Gastrocnemius medialis (tissue), 4 donors: ENCODE results near the gene CHST8. TPM values are rescaled to one million over a fixed set of nuclear protein-coding genes. Genes with fewer than 3 reads are reported as not detected.
"Not testable (repeated sequence)": the region's sequence is repeated elsewhere in the genome, so short reads cannot be mapped to it uniquely, and the experiment has no call there.

ENCODE experiments used
- ATAC-seq, 2 donors: fragments of 150-250 bp; one replicate each; pipeline ENCODE4 v1.9.1; 2016
- DNase-seq, 2 donors: peaks; one replicate each; pipeline ENCODE4 v3.0.0-alpha.2; 2019
- H3K27ac ChIP-seq, 4 donors: fragments of 200-600 bp; sonication (generic); 1 replicate in 1 of 4; 2 replicates in 3 of 4; pipeline ENCODE4 v1.5.1; 2016 to 2018; ENCODE audit warnings: mild to moderate bottlenecking in 2 of 4, moderate library complexity in 1 of 4
- H3K27me3 ChIP-seq, 3 donors: fragments of 200-600 bp; sonication (generic) in 2 of 3; 1 replicate in 1 of 3; 2 replicates in 2 of 3; pipeline versions ENCODE4 v1.5.1 to v1.6.0; 2016 to 2019; ENCODE audit warnings: mild to moderate bottlenecking in 1 of 3, moderate library complexity in 1 of 3
- H3K36me3 ChIP-seq, 2 donors: fragments of 200-600 bp; sonication (generic) in 1 of 2; one replicate each; pipeline ENCODE4 v1.5.1; 2017 to 2018
- H3K4me1 ChIP-seq, 2 donors: fragments of 200-600 bp; sonication (generic) in 1 of 2; one replicate each; pipeline ENCODE4 v1.5.1; 2016 to 2017; ENCODE audit warnings: mild to moderate bottlenecking in 2 of 2
- H3K4me3 ChIP-seq, 4 donors: fragments of 200-600 bp; sonication (generic) in 3 of 4; 1 replicate in 1 of 4; 2 replicates in 3 of 4; pipeline ENCODE4 v1.5.1; 2016 to 2019; ENCODE audit warnings: mild to moderate bottlenecking in 2 of 4
- H3K9me3 ChIP-seq, 3 donors: fragments of 200-600 bp; sonication (generic) in 2 of 3; 1 replicate in 1 of 3; 2 replicates in 2 of 3; pipeline ENCODE4 v1.5.1; 2016 to 2019
- POLR2A ChIP-seq, 2 donors: fragments of 450-650 bp; IDR thresholded peaks; one replicate each; pipeline ENCODE4 v1.6.1; 2017; ENCODE audit warnings: antibody characterized with exemption in 2 of 2, mild to moderate bottlenecking in 2 of 2, moderate library complexity in 2 of 2
- in situ Hi-C, 4 donors: fragments of 200-750 bp; cut with MboI; loops; one replicate each; pipeline versions ENCODE4 v1.15.0 to v1.8.0; 2017; ENCODE audit warnings: low sequenced_read_pairs in 4 of 4
- intact Hi-C: fragments of 100-400 bp; cut with DNase I; formaldehyde crosslinking; loops from one replicate; pipeline ENCODE4 v1.15.1; 2023; ENCODE audit warnings: low total_unique reads
- total RNA-seq, 4 donors: library from RNA; depleted of rRNA; stranded (reverse); fragments of >200 nt; gene quantifications; one replicate each; pipeline versions ENCODE4 v1.1.0 to v1.2.3, GENCODE V29; 2016
- TF ChIP-seq, protein P1 (sequence below), 5 experiments: fragments of 450-650 bp in 3 of 5; fragments of 200-600 bp in 2 of 5; sonication (generic) in 2 of 5; IDR thresholded peaks in 4 of 5; conservative IDR thresholded peaks in 1 of 5; 1 replicate in 4 of 5; 2 replicates in 1 of 5; pipeline ENCODE4 v1.5.1; 2016 to 2019; ENCODE audit warnings: antibody characterized with exemption in 5 of 5, mild to moderate bottlenecking in 3 of 5, moderate library complexity in 3 of 5

The CHST8 gene
- total RNA-seq, 4 donors from 2014 or later: 0.29 to 0.46 TPM; not detected in 2

DNA sequence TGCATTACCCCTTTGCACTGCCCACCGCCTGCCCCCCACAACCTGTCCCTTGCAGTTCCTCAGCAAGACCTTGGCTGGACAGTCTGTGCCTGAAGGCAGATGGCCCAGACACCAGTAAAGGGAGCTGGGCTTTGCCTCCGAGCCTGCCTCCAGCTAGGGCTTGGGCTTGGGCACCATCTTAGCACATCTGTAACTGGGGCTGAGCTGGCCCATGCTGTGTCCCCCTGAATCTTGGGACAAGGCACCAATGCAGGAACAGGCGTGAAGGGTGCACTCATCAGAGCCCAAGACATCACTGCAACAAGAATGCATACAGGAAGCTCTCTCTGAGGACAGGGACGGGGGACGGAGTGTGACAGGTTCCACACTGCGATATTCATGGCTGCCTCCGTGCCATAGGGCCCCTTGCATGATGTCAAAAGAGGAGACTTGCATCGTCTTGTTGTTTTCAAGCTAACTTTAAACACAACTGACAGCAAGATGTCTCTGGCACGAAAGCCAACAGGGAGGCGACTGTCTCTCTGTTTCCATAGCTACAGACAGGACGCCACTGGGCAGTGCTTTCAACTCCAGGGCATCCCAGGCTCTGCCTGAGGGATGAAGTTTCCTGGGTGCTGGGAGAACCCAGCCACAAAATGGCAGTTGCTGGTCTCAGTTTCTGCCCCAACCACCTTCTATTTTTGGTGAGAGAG, 8.7 kb upstream of the CHST8 start:
- in situ Hi-C loops (no loop called here), intact Hi-C loops (no loop called here)
- no peaks in the 10 kb centered on the region for H3K36me3 ChIP-seq
- TF ChIP-seq, protein P1, sequence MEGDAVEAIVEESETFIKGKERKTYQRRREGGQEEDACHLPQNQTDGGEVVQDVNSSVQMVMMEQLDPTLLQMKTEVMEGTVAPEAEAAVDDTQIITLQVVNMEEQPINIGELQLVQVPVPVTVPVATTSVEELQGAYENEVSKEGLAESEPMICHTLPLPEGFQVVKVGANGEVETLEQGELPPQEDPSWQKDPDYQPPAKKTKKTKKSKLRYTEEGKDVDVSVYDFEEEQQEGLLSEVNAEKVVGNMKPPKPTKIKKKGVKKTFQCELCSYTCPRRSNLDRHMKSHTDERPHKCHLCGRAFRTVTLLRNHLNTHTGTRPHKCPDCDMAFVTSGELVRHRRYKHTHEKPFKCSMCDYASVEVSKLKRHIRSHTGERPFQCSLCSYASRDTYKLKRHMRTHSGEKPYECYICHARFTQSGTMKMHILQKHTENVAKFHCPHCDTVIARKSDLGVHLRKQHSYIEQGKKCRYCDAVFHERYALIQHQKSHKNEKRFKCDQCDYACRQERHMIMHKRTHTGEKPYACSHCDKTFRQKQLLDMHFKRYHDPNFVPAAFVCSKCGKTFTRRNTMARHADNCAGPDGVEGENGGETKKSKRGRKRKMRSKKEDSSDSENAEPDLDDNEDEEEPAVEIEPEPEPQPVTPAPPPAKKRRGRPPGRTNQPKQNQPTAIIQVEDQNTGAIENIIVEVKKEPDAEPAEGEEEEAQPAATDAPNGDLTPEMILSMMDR (IDR thresholded peaks at IDR 0.05 in 4 of 5, conservative IDR thresholded peaks at IDR 0.05 in 1 of 5): no peak
- TF ChIP-seq POLR2A (IDR thresholded peaks at IDR 0.05): no peak
- H3K4me1 ChIP-seq: no peaks in the 10 kb centered on the region
- no peak overlapping the region for H3K4me3 ChIP-seq
- H3K27me3 ChIP-seq: peaks cover 0 to 4% (median 3%) of the 10 kb centered on the region in 3 donors
- H3K27ac ChIP-seq: no peak overlapping the region
- no peak for ATAC-seq
- no peak for DNase-seq
- H3K9me3 ChIP-seq: no peaks in the 10 kb centered on the region

- DNase-seq (no peak), ATAC-seq (no peak)
- Histone ChIP-seq H3K4me3 (no peak overlapping the region), H3K9me3 (no peaks in the 10 kb centered on the region), H3K36me3 (no peaks in the 10 kb centered on the region), H3K4me1 (no peaks in the 10 kb centered on the region), H3K27ac (no peak overlapping the region), H3K27me3 (peaks cover 0 to 4% (median 0%) of the 10 kb centered on the region in 3 donors)
- intact Hi-C loops: no loop called here
- in situ Hi-C loops: no loop called here
- TF ChIP-seq, protein P1 (IDR thresholded peaks at IDR 0.05 in 4 of 5, conservative IDR thresholded peaks at IDR 0.05 in 1 of 5): no peak
- no peak for TF ChIP-seq POLR2A (IDR thresholded peaks at IDR 0.05)
Measured at GRCh38 chr19:33613620-33614000, 8.1 kb upstream of the CHST8 start.

DNA sequence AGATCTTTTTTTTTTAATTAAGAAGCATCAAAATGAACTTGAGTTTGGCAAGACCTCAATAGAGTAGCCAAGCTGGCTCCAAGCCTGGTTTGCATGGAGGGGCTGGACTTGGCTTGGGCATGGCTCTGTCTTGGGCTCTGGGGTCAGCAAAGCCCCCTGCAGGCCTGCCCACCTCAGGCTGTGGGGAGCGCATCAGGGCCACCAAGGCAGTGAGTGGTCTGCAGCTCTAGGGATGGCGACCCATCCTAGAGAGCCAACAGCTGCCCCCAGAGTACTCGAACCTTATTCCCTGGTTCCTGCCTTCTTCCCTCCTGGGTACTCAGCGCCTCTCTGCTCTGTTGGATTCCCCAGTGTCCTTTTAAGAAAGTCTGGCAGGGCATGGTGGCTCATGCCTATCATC, 5.4 kb upstream of the CHST8 start:
- H3K9me3 ChIP-seq: no peaks in the 10 kb centered on the region
- TF ChIP-seq, protein P1 (IDR thresholded peaks at IDR 0.05 in 4 of 5, conservative IDR thresholded peaks at IDR 0.05 in 1 of 5): no peak
- TF ChIP-seq POLR2A (IDR thresholded peaks at IDR 0.05): no peak
- no peaks in the 10 kb centered on the region for H3K36me3 ChIP-seq
- peaks cover 2 to 6% (median 5%) of the 10 kb centered on the region in 3 donors for H3K27me3 ChIP-seq
- peaks cover 0 to 2% of the 10 kb centered on the region in 2 donors for H3K4me1 ChIP-seq
- no peak for ATAC-seq
- H3K4me3 ChIP-seq: no peak overlapping the region
- intact Hi-C loops (no loop called here), in situ Hi-C loops (no loop called here)
- H3K27ac ChIP-seq: no peak overlapping the region
- DNase-seq: no peak

DNA sequence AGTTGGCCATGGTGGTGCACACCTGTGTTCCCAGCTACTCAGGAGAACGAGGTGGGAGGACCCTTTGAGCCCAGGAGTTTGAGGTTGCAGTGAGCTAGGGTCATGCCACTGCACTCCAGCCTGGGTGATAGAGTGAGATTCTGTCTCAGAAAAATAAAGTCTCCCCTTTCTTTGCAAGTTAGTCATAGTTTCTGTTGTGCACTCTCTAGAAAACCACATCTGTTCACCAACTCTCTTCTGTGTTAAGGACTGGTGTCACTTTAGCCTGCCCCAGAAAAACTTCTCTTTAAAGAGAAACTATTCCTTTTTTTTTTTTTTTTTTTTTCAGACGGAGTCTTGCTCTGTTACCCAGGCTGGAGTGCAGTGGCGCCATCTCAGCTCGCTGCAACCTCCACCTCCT, 4.9 kb upstream of the CHST8 start:
- Histone ChIP-seq H3K4me3 (no peak overlapping the region), H3K36me3 (no peaks in the 10 kb centered on the region), H3K27me3 (peaks cover 2 to 8% (median 5%) of the 10 kb centered on the region in 3 donors), H3K4me1 (peaks cover 0 to 3% of the 10 kb centered on the region in 2 donors), H3K9me3 (no peaks in the 10 kb centered on the region), H3K27ac (no peak overlapping the region)
- DNase-seq: no peak
- no peak for TF ChIP-seq POLR2A (IDR thresholded peaks at IDR 0.05)
- TF ChIP-seq, protein P1 (IDR thresholded peaks at IDR 0.05 in 4 of 5, conservative IDR thresholded peaks at IDR 0.05 in 1 of 5): no peak
- ATAC-seq: no peak
- intact Hi-C loops: no loop called here
- in situ Hi-C loops: no loop called here

DNA sequence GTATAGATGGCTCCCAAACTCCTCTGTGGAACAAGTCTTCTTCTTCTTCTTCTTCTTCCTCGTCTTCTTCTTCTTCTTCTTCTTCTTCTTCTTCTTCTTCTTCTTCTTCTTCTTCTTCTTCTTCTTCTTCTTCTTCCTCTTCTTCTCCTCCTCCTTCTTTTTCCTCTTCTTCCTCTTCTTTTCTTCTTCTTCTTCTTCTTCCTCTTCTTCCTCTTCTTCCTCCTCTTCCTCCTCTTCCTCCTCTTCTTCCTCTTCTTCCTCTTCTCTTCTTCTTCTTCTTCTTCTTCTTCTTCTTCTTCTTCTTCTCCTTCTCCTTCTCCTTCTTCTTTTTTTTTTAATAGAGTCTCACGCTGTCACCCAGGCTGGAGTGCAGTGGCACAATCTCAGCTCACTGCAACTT, 3.4 kb upstream of the CHST8 start:
- in situ Hi-C loops, H3K4me3 ChIP-seq, H3K4me1 ChIP-seq, DNase-seq, H3K36me3 ChIP-seq, ATAC-seq, H3K27ac ChIP-seq, intact Hi-C loops, H3K9me3 ChIP-seq: not testable (repeated sequence)
- peaks cover 13 to 23% (median 17%) of the 10 kb centered on the region in 3 donors for H3K27me3 ChIP-seq
